Fibroblast of skin of right biceps (primary cell): Measurements from ENCODE around the gene HPD.

Source experiments
- DNase-seq: peaks from one replicate; pipeline ENCODE4 v3.0.0-alpha.2; 2013

HPD gene

GRCh38 chr12:121810234-121810817 lies 48.3 kb downstream of the HPD start:
- DNase-seq: no peak

- DNase-seq: no peak
Observed at GRCh38 chr12:121809712-121810116, 48.9 kb downstream of the HPD start.

DNA sequence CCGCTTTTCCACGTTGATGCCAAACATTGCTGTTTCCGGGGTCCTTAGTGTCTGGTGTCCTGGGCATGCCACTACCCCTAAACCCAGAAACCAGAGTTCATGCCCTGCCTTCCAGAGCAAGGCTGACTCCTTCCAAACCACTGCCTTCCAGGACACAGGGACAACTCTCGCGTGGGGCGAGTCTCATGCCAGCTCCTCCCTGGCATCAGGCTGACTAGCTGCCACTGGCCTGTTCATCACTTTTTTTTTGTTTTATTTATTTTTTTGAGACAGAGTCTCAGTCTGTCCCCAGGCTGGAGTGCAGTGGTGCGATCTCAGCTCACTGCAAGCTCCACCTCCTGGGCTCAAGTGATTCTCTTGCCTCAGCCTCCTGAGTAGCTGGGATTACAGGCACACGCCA lies 50.0 kb downstream of the HPD start:
- no peak for DNase-seq

GRCh38 chr12:121807642-121808347 lies 50.9 kb downstream of the HPD start:
- DNase-seq: no peak

DNA sequence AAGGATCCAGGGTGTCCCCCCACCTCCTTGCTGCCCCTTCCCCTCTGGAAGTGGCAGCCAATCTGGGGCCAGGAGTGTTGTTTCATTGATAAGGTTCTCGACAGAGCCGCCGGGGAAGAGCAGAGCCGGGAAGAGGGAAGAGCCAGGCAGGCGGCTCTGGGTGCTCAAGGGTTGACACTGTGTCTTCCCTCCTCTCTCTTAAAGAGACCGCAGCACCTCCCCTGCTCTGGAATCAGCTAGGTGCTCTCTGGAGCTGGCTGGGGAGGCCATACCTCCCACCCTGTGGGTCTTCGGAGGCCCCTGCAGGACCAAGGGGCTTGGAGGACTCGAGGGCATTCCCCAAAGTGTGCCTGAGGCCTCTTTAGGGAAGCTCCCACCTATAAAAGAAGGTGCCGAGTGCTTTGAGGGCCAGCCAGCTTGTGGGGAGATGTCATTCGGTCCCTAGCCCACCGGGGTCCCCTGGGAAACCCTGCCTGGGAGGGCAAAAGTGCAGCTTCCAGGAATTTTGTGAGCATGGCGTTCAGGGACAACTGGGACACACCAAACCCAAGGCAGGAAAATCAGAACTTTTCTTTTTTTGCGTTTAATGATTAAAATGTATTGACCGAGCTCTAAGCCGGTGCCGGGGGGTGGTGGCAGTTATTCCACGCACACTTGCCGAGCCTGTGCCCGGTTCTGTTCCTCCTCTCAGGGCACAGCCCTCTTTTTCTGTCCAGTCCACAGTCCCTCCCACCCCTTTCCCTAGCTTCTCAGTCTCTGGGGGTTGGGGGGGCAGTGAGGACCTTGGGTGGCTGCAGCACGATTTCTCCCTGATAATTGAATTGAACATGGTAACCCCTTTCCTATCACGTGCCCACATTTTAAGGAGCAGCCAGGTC lies 51.9 kb downstream of the HPD start:
- DNase-seq: no peak

GRCh38 chr12:121806009-121806545 lies 52.6 kb downstream of the HPD start:
- no peak for DNase-seq

DNA sequence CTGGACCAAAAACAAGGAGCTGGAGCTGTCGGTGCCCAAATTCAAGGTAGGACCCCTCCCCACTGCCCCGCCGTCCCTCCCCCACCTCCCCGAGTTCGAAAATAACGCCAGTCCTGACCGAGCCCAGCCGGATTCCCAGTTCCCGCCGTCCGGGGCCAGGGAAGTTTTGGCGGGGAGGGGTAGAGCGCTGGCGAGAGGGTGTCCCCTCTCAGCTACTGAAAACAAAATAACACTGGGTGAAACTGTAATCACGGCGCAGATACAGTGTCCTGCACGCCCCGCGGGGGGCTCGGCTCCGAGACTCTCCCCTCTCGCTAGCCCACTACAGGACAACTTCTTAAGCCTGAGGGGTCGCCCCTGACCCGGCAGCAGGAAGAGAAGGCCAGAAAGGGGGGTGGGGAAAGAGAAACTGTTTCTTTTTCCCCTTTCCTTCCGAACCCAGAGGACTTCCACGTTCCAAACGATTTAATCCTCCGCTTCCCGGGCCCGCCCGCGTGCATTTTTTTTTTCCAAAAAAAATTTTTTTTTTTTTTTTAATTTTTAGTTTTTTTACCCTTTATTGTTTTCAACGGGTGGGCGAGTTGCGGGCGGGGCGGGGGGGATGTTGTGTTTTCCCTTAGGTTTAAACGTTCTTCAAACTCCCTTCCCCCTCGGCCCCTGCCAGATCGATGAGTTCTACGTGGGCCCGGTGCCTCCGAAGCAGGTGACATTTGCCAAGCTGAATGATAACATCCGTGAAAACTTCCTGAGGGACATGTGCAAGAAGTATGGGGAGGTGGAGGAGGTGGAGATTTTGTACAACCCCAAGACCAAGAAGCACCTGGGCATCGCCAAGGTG lies 53.3 kb downstream of the HPD start:
- peak; percentile 48 for DNase-seq

GRCh38 chr12:121804417-121805111 lies 54.1 kb downstream of the HPD start:
- DNase-seq: peak; percentile 40

DNA sequence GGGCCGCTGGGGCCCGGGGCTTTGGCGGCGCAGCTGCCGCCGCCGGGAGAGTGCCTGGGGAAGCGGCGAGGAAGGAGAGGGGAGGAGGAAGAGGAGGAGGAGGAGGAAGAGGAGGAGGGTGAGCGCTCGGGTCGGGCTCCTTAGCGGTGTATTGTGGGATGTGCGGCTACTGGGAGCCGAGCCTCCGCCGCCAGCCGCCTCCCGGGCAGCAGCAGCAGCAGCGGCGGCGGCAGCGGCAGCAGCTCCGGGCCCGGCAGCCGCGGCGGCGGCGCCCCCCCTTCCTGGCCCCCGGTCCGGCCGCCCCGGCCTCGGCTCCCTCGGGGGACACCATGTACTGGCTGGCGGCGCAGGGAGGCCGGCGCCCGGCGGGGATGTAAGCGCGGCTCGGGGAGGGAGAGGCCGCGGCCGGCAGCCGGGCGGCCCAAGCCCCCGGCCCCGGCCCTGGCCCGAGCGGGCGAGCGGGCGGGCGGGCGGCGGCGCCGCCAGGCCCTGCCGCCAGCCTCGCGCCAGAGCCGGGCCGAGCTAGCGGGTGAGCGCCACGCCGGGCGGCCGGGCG lies 54.7 kb downstream of the HPD start, which contains the start of gene SETD1B:
SETD1B (plus strand) TSS at position 149 of the 556 bp plus-strand sequence. CDS start 729 bp downstream, outside the sequence.
- DNase-seq: peak; percentile 78

- peak; percentile 98 for DNase-seq
Observed at GRCh38 chr12:121802843-121803698, 55.6 kb downstream of the HPD start.

- DNase-seq: no peak
Observed at GRCh38 chr12:121802485-121802842, 56.2 kb downstream of the HPD start.

DNA sequence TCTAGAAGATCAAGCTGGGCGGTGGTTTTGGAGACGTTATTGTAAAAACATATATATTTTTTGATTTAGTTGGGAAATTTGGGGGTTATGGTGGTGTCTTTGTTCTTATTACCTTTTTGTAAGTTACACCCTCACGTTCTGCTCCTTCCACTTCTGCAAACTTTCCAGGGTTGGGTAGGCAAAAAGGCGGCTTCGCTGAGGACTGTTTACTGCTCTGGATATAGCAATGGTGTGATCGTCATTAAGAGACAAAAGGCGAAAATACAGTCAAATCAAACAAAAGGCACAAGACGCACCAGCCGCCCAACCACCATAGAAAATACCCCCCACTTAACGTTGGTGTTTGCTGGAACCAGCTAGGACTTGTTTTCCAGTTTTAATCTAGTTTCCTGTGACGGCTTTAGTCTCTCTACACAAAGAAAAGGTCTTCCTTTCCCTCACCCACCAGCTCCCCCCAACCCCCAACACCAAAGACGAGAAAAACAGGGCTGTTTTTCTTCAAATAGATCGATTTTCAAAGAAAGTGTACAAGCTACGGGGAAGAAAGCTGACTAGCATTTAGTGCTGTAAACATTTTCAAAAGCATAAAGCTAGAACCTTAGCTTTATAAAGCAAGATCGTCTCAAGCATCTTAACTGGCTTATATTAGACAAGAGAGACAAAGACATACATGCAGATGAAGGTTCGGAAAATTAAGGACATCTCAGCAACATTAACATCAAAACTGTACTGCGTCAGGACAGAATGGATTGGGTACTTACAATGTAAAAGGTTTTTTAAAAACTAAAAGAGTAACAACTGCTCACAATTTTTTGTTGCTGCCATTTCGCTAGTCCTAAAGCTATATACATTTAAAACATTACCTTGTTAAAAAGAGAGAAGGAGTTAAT lies 56.8 kb downstream of the HPD start:
- DNase-seq: peak; percentile 73

DNA sequence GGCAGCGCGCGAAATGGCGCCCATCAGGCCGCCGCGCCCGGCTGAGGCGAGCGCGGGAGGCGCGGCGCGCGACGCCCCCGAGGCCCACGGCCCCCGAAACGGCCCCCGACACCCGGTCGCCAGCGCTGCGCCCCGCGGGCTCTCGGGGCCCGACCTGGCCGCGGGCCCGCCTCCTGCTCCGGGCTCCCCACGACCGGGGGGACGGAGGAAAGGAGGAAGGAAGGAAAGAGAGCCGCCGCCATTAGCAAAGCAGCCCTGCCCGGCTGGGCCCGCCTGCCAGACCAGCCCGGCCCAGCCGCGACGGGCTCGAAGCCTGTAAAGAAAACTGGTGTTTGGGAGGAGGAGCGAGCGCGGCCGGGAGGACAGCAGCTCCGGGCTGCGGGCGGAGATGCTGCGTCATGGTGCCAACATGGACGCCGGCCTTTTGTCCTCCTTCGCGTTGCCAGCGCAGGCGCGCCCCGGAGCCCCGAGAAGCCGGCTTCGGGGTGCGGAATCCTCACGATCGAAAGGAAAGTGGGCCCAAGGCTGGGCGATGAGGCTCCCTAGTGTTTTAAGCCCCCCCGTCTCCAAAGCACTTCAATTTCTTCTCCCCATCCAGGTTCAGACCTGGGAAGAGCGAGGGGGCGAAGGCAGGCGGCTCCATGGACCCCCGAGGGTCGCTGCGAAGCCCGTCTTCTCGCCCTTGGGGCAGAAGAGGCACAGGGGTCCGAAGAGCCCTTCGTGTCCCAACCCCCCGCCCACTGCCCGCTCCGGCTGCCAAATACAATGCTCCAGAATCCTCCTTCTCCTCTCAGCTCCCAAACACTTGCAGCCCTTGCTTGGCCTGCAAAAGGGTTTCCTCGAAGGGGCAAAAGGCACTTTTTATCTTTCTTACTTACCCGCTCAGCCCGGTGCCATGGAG lies 57.7 kb downstream of the HPD start:
- DNase-seq: peak; percentile 87

DNA sequence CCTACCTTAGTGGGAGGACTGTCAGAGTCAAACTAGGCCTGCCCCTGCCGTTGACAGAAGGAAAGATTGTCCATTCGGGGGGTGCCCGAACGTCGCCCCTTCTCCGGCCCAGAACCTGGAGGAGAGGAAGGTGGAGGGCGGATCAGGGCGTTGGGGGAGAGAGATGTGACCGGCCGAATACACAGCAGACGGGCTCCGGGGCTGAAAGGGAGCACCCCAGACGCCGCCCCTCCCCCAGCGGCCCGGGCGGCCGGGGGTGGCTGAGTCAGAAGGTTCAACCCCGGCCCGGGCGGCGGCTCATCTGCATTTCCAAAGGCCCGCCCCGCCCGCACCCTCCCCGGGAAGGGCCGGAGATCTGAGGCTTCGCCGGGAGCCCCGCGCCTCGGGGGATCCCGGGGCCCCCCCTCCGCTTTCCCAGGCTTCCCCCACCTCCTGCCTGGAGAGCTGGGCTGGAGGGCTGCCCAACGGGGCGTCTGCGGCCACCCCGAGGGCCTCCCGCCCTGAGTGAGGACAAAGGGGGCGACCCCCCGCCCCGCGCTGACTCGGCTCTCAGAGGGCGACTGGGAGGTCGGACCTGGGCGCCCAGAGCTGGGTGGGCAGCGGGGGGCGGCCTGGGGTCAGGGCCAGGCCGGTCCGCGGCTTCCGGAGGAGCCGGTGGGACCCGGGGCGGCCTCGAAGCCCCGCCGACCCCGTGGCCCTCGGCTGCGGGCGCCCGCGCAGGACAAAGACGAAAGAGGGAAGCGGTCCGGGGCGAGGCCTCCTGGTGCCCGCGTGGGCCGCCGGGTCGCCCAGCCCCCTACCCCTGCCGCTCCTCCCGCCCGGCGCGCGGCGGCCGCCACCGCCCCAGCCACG lies 58.6 kb downstream of the HPD start:
- peak; percentile 96 for DNase-seq

DNA sequence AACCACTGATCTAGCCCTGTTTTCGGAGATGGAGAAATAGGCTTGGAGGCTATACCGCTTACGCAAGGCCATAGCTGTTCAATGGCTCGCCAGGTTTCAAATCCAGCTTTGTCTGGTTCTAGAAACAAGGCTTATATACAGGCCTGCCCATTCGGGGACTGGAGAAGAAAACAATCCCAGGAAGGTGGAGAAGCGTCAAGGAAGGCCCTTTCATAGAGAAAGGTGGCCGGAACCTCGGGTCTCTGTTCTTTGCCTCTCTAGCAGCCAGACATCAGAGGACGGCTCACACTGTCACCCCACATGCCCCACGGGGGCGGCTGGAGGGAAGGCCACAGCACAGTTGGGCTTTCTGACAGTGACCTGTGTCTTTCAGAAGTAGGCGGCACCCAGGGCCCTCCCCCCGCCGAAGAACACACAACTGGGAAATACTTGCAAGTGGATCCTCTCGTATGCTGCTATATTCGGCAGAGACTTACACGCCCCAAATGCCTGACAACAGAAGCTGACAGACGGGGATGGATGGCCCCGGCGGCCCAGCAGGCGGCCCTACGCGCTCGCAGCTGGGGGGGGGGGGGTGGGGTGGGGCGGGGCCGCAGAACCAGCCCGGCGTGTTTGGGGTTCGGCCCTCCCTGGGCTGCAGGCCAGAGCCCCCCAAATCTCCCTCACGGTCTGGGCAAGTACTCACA lies 59.4 kb downstream of the HPD start:
- DNase-seq: peak; percentile 92

- no peak for DNase-seq
Observed at GRCh38 chr12:121798787-121799155, 59.9 kb downstream of the HPD start.
